ENCODE results near the gene MRPS5.

MRPS5 gene

DNA sequence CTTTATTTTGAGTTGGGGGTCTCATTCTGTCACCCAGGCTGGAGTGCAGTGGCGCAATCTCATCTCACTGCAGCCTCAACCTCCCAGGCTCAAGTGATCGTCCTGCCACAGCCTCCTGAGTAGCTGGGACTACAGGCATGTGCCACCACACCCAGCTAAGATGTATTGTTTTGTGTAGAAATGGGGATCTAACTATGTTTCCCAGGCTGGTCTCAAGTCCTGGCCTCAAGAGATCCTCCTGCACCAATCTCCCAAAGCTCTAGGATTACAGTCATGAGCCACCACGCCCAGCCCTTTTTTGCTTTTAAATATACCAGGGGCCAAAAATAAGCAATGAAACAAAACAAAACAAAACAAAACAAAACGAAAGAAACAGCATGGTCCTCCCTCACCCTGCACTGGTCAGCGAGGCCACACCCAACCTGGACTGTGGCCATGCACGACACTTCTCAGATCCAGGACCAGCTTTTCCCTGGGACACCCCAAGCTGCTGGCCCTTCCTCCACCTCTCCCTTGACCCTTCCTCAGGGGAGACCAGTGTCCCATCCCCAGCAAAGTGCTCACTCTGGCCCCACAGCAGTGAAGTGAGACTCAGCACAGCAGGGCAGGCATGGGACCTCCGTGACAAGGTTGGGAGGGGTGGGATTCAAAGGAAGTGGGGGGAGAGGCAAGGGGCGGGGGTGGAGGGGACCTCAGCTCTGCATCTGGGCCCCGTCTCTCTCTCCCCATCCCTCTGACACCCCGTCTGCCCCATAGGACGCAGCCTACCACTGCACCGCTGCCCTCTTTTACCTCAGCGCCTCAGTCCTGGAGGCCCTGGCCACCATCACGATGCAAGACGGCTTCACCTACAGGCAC lies 72.6 kb downstream of the MRPS5 start:
- no peak for TF ChIP-seq FOXP2 (optimal IDR thresholded peaks at IDR 0.05; ENCODE audit: control extremely low read depth, extremely low read length, insufficient read depth)
- no peak for TF ChIP-seq POLR2AphosphoS5 (IDR thresholded peaks at IDR 0.05; ENCODE audit: borderline replicate concordance, low read depth, low read length)
- no peak for TF ChIP-seq EZH2 (IDR thresholded peaks at IDR 0.05)
- Histone ChIP-seq H3K9ac (ENCODE audit: insufficient read length) (no peak overlapping the region), H3K4me3 (no peak overlapping the region), H3K27ac (no peak overlapping the region), H3K9me3 (ENCODE audit: low read depth, low read length) (no peaks in the 10 kb centered on the region), H3K36me3 (ENCODE audit: insufficient read depth, low read length) (no peaks in the 10 kb centered on the region)
- no peak for DNase-seq (ENCODE audit: low read depth, low spot score)

DNA sequence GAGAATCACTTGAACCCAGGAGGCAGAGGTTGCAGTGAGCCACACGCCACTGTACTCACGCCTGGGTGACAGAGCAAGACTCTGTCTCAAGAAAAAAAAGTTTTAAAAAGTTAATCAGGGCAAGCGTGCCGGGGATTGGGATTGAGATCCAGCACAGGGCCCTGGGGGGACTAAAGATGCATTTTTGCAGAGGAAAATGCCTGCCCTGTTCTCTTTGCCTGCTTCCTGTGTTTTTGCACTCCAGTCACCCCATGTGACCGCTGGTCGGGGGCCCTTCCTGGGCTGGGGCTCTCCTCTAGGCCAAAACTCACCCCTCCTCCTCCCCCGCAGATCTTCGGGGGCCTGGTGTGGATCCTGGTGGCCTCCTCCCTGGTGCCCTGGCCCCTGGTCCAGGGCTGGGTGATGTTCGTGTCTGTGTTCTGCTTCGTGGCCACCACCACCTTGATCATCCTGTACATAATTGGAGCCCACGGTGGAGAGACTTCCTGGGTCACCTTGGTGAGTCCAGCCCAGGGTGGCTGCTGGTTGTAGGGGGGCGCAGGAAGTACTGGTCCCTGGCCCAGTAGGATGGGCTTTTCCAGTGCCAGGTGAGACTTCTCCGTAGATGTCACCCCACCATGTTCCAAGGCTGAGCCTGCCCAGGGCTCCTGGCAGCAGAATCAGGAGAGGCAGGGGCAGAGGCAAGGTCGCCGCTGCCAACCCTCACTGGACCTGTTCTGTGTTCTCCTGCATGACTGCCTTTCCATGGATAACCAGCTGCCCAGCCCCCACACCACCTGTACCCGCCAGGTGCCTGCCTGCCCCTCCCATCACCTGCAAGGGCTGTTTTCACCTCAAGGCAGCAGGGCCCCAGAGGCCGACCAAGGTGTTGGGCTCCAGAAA lies 73.7 kb downstream of the MRPS5 start:
- H3K27ac ChIP-seq: no peak overlapping the region
- DNase-seq (ENCODE audit: low read depth, low spot score): no peak
- H3K9ac ChIP-seq (ENCODE audit: insufficient read length): no peak overlapping the region
- TF ChIP-seq POLR2AphosphoS5 (IDR thresholded peaks at IDR 0.05; ENCODE audit: borderline replicate concordance, low read depth, low read length): no peak
- no peak for TF ChIP-seq EZH2 (IDR thresholded peaks at IDR 0.05)
- TF ChIP-seq FOXP2 (optimal IDR thresholded peaks at IDR 0.05; ENCODE audit: control extremely low read depth, extremely low read length, insufficient read depth): no peak
- no peak overlapping the region for H3K4me3 ChIP-seq
- no peaks in the 10 kb centered on the region for H3K36me3 ChIP-seq (ENCODE audit: insufficient read depth, low read length)
- H3K9me3 ChIP-seq (ENCODE audit: low read depth, low read length): no peaks in the 10 kb centered on the region

- no peaks in the 10 kb centered on the region for H3K9me3 ChIP-seq (ENCODE audit: low read depth, low read length)
- DNase-seq (ENCODE audit: low read depth, low spot score): no peak
- H3K4me3 ChIP-seq: no peak overlapping the region
- no peaks in the 10 kb centered on the region for H3K36me3 ChIP-seq (ENCODE audit: insufficient read depth, low read length)
- no peak overlapping the region for H3K9ac ChIP-seq (ENCODE audit: insufficient read length)
- TF ChIP-seq POLR2AphosphoS5 (IDR thresholded peaks at IDR 0.05; ENCODE audit: borderline replicate concordance, low read depth, low read length) (no peak), EZH2 (IDR thresholded peaks at IDR 0.05) (no peak), FOXP2 (optimal IDR thresholded peaks at IDR 0.05; ENCODE audit: control extremely low read depth, extremely low read length, insufficient read depth) (no peak)
- no peak overlapping the region for H3K27ac ChIP-seq
These were observed 75.1 kb downstream of the MRPS5 start for GRCh38 chr2:95046371-95047112.

DNA sequence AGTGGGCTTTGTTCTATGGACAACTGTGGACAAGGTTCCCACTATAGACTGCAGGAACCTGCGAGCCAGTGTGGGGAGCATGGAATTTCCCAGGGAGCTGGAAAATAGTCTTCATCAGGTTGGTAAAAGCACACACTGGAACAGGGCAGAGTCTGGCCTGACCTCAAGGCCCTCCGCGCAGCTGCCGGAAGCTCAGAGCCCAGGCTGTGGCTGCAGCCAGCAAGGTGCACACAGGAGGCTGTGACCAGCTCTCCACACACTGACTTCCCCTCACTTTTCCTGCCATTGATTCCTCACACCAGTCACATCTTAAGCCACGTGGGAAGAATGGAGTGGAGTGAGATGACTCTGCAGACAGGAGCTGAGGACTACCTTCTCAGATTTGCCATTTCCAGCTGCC lies 77.0 kb downstream of the MRPS5 start:
- no peak overlapping the region for H3K27ac ChIP-seq
- no peak for TF ChIP-seq FOXP2 (optimal IDR thresholded peaks at IDR 0.05; ENCODE audit: control extremely low read depth, extremely low read length, insufficient read depth)
- TF ChIP-seq EZH2 (IDR thresholded peaks at IDR 0.05): no peak
- no peak for TF ChIP-seq POLR2AphosphoS5 (IDR thresholded peaks at IDR 0.05; ENCODE audit: borderline replicate concordance, low read depth, low read length)
- H3K4me3 ChIP-seq: no peak overlapping the region
- H3K9me3 ChIP-seq (ENCODE audit: low read depth, low read length): no peaks in the 10 kb centered on the region
- no peak for DNase-seq (ENCODE audit: low read depth, low spot score)
- no peak overlapping the region for H3K9ac ChIP-seq (ENCODE audit: insufficient read length)
- H3K36me3 ChIP-seq (ENCODE audit: insufficient read depth, low read length): no peaks in the 10 kb centered on the region

GRCh38 chr2:95043300-95044093 lies 78.1 kb downstream of the MRPS5 start:
- DNase-seq (ENCODE audit: low read depth, low spot score): no peak
- H3K27ac ChIP-seq: no peak overlapping the region
- H3K9ac ChIP-seq (ENCODE audit: insufficient read length): no peak overlapping the region
- no peak overlapping the region for H3K4me3 ChIP-seq
- TF ChIP-seq POLR2AphosphoS5 (IDR thresholded peaks at IDR 0.05; ENCODE audit: borderline replicate concordance, low read depth, low read length): no peak
- H3K36me3 ChIP-seq (ENCODE audit: insufficient read depth, low read length): no peaks in the 10 kb centered on the region
- no peaks in the 10 kb centered on the region for H3K9me3 ChIP-seq (ENCODE audit: low read depth, low read length)

GRCh38 chr2:95042472-95043271 lies 78.9 kb downstream of the MRPS5 start:
- H3K9ac ChIP-seq (ENCODE audit: insufficient read length): no peak overlapping the region
- no peak for DNase-seq (ENCODE audit: low read depth, low spot score)

More at GRCh38 chr2:95042472-95043271, 78.9 kb downstream of the MRPS5 start:
- Histone ChIP-seq H3K4me3 (no peak overlapping the region), H3K36me3 (ENCODE audit: insufficient read depth, low read length) (no peaks in the 10 kb centered on the region), H3K9me3 (ENCODE audit: low read depth, low read length) (no peaks in the 10 kb centered on the region), H3K27ac (no peak overlapping the region)
- TF ChIP-seq EZH2 (IDR thresholded peaks at IDR 0.05): no peak
- no peak for TF ChIP-seq FOXP2 (optimal IDR thresholded peaks at IDR 0.05; ENCODE audit: control extremely low read depth, extremely low read length, insufficient read depth)
- no peak for TF ChIP-seq POLR2AphosphoS5 (IDR thresholded peaks at IDR 0.05; ENCODE audit: borderline replicate concordance, low read depth, low read length)
